ENCODE measurements around the gene MED27. TPM values are rescaled to one million over a fixed set of nuclear protein-coding genes. Genes with fewer than 3 reads are reported as not detected.

Gene MED27
- total RNA-seq, 3 donors from 2014 or later: 13.0 to 16.3 (median 14.4) TPM

DNA sequence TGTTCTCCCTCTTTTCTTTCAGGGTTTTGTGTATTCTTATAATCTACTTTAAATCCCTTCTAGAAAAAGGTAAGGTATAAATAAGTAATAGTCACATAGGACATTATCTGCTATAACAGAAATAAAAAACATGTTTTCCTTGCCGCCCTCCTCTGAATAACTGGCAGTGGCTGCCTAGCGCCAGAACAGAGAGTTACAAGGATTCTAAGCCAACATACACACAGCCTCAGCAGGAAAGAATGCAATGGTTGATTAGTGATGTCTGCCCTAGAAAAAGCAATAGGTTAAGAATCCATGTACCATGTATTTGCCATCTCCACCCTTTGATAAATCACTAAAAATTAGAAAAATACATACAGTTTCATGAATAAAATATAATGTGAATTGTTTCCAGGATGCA, 4.9 kb downstream of the MED27 start:
- no peak for ATAC-seq
- H3K9me3 ChIP-seq: no peaks in the 10 kb centered on the region
- H3K36me3 ChIP-seq (ENCODE audit: low read depth): no peaks in the 10 kb centered on the region
- intact Hi-C loops (cut with DNase I, micrococcal nuclease): no loop called here
- DNase-seq: no peak
- TF ChIP-seq, protein P1, sequence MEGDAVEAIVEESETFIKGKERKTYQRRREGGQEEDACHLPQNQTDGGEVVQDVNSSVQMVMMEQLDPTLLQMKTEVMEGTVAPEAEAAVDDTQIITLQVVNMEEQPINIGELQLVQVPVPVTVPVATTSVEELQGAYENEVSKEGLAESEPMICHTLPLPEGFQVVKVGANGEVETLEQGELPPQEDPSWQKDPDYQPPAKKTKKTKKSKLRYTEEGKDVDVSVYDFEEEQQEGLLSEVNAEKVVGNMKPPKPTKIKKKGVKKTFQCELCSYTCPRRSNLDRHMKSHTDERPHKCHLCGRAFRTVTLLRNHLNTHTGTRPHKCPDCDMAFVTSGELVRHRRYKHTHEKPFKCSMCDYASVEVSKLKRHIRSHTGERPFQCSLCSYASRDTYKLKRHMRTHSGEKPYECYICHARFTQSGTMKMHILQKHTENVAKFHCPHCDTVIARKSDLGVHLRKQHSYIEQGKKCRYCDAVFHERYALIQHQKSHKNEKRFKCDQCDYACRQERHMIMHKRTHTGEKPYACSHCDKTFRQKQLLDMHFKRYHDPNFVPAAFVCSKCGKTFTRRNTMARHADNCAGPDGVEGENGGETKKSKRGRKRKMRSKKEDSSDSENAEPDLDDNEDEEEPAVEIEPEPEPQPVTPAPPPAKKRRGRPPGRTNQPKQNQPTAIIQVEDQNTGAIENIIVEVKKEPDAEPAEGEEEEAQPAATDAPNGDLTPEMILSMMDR (IDR thresholded peaks at IDR 0.05): no peak
- H3K4me3 ChIP-seq: no peak overlapping the region
- H3K4me1 ChIP-seq (ENCODE audit: low read depth): peaks cover 10% of the 10 kb centered on the region

DNA sequence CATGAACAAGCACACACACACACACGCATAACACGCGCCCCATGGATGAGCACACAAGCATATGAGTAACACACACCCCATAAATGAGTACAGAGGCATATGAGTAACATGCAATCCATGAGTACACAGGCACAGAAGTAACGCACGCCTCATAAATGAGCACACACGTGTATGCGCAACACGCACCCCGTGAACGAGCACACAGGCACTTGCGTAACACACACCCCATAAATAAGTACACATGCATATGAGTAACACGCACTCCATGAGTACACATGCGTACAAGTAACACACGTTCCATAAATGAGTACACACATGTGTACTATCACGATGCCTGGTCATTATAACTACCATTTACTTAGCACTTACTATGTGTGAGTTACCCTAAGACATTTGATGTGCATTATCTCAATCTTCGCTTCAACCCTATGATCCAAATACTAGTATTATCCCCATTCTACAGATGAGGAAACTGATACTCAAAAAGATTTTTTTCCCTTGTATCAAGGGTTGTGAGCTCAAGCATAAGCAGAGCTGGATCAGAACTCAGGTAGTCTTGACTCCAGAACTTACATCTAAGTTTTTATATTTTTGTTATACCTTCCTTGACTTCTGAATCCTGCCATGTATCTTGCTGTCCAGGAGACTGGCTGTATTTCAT, 7.7 kb downstream of the MED27 start:
- DNase-seq: no peak
- ATAC-seq: no peak
- intact Hi-C loops (cut with DNase I, micrococcal nuclease): no loop called here
- TF ChIP-seq, protein P1 (IDR thresholded peaks at IDR 0.05): no peak
- no peak overlapping the region for H3K4me3 ChIP-seq
- no peaks in the 10 kb centered on the region for H3K36me3 ChIP-seq (ENCODE audit: low read depth)
- no peaks in the 10 kb centered on the region for H3K9me3 ChIP-seq
- H3K4me1 ChIP-seq (ENCODE audit: low read depth): no peaks in the 10 kb centered on the region

DNA sequence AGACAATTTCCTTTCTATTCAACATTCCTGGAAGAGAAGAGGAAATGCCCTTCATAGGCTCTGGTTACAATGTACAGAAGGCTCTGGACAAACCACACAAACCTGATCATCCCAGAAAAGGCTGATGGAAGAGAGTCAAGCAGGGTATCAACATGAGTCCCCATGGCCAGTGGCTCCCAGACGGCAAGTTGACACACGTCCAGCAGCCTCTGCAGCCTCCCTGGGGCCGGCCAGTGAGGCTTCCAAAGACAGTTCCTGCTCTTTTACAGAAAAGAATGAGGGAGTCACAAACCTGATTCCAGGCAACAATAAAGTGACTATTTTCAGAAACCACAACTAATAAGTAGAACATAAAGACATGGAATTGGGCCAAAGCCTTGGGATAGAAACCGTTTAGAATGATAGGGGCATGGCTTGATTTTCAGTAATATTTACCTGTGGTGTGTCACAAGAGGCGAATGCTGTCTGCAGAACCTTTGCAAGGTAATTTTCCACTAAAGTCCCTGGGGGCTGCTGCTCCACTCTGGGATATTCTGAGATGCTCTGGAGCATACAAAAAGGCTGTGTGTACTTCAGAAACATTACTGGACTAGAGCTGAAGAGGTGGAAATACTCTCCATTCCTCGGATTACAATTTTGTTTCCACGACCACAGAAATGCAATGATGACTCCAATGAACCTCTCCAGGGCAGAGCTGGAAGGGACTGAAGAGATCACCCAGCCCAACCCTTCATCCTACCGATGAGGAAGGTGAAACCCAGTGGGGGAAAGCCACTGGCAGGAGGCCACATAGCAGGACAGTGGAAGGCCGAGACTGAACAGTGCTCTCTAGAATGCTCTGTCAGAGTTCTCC, 10.4 kb downstream of the MED27 start:
- ATAC-seq: no peak

DNA sequence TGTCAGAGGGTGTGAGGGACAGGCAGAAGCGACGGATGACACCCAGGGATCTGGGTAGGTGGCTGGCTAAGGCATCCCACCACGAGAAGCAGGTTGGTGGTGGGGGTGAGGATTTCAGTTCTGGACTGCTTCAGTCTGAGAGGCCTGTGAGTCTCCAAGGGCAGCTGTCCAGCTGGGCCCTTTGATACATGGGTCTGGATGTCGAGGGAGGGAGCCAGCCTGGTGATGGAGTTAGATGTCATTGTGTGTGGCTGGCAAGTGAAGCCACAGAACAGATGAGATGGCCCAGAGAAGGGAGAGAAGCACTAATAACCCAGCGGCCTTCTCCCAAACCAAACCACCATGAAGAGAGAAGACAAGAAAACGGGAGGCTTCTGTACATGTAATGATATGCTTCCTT, 11.1 kb downstream of the MED27 start:
- no peak overlapping the region for H3K4me3 ChIP-seq
- DNase-seq (no peak), ATAC-seq (no peak)
- no peaks in the 10 kb centered on the region for H3K9me3 ChIP-seq
- no peaks in the 10 kb centered on the region for H3K4me1 ChIP-seq (ENCODE audit: low read depth)
- TF ChIP-seq, protein P1 (IDR thresholded peaks at IDR 0.05): no peak
- intact Hi-C loops (cut with DNase I, micrococcal nuclease): no loop called here
- H3K36me3 ChIP-seq (ENCODE audit: low read depth): no peaks in the 10 kb centered on the region

More for the DNA sequence above, 10.4 kb downstream of the MED27 start:
- Histone ChIP-seq H3K4me1 (ENCODE audit: low read depth) (no peaks in the 10 kb centered on the region), H3K36me3 (ENCODE audit: low read depth) (no peaks in the 10 kb centered on the region), H3K4me3 (no peak overlapping the region), H3K9me3 (no peaks in the 10 kb centered on the region)
- TF ChIP-seq, protein P1 (IDR thresholded peaks at IDR 0.05): no peak
- DNase-seq: no peak
- intact Hi-C loops (cut with DNase I, micrococcal nuclease): no loop called here

DNA sequence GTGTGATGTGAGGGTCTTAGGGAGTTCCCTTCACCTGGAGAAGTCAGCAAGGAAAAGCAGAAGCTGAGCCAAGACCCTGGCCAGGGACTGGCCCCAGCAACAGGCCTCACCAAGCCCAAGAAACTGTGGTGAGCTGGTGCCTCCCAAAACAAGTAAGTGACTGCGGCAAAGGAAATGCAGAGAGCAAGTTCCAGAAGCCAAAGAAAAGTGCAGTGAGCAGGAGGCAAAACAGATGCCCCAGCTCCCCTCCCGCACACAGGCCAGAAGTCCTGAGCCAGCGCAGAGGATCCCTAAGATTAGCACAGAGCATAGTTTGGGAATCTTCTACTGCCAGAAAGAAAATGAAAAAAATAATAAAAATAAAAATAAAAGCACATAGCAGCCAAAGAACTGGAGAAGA, 13.2 kb downstream of the MED27 start:
- Histone ChIP-seq H3K9me3 (no peaks in the 10 kb centered on the region), H3K36me3 (ENCODE audit: low read depth) (no peaks in the 10 kb centered on the region), H3K4me3 (no peak overlapping the region), H3K4me1 (ENCODE audit: low read depth) (no peaks in the 10 kb centered on the region)
- intact Hi-C loops (cut with DNase I, micrococcal nuclease): no loop called here
- no peak for ATAC-seq
- TF ChIP-seq, protein P1 (IDR thresholded peaks at IDR 0.05): no peak
- DNase-seq: no peak

Data from mucosa of descending colon (tissue), 3 donors.